ENCODE data around the gene AHDC1. TPM values are rescaled to one million over a fixed set of nuclear protein-coding genes. Genes with fewer than 3 reads are reported as not detected.

The AHDC1 gene
- total RNA-seq, 1 experiment from 2014 or later: 33.7 TPM

- H2AFZ ChIP-seq (ENCODE audit: low read depth, low read length, poor library complexity, severe bottlenecking): no peak overlapping the region
- no peak overlapping the region for H3K4me2 ChIP-seq (ENCODE audit: low read length)
- DNase-seq (ENCODE audit: low read depth, low spot score) (no peak), ATAC-seq (no peak)
- H3K27ac ChIP-seq (ENCODE audit: low read depth, low read length): no peak overlapping the region
- intact Hi-C loops (cut with micrococcal nuclease): no loop called here
- CTCF ChIA-PET: no interaction called here
- no peaks in the 10 kb centered on the region for H3K27me3 ChIP-seq (ENCODE audit: insufficient read depth, low read length)
- no peaks in the 10 kb centered on the region for H3K9me3 ChIP-seq (ENCODE audit: control insufficient read depth in 1 of 2, insufficient read depth in 1 of 2, low read depth in 1 of 2, low read length in 2 of 2)
- no TSS peak for BruUV-seq (replicated peaks)
- no peaks in the 10 kb centered on the region for H4K20me1 ChIP-seq (ENCODE audit: insufficient read depth)
- H3K4me3 ChIP-seq (replicated peaks in 1 of 2; ENCODE audit: low read depth in 1 of 2, low read length in 2 of 2): no peak overlapping the region
- no peaks in the 10 kb centered on the region for H3K36me3 ChIP-seq (ENCODE audit: control insufficient read depth in 1 of 2, insufficient read depth in 2 of 2, low read length in 2 of 2)
- H3K9ac ChIP-seq (ENCODE audit: low read length): no peak overlapping the region
- no peaks in the 10 kb centered on the region for H3K4me1 ChIP-seq (ENCODE audit: control insufficient read depth in 1 of 2, insufficient read depth in 2 of 2, low read length in 2 of 2)
- POLR2A ChIA-PET: no interaction called here
- TF ChIP-seq POLR2A (IDR thresholded peaks at IDR 0.05; ENCODE audit: borderline replicate concordance, extremely low read depth, insufficient read depth, insufficient read length): no peak
- TF ChIP-seq MAX (IDR thresholded peaks at IDR 0.05): no peak
- no peak for TF ChIP-seq RAD21 (IDR thresholded peaks at IDR 0.05; ENCODE audit: low read depth)
- RAD21 ChIA-PET (ENCODE audit: low non-redundant PET in 1 of 2, low total read pairs in 2 of 2, uncharacterized antibody in 2 of 2, unreplicated experiment in 2 of 2): no interaction called here
- H3K79me2 ChIP-seq (ENCODE audit: insufficient read depth, low read length): no peaks in the 10 kb centered on the region
- H3K9me2 ChIP-seq (ENCODE audit: insufficient read depth): no peaks in the 10 kb centered on the region
Observed at GRCh38 chr1:27614625-27615344, 10.8 kb upstream of the AHDC1 start.

- H3K27me3 ChIP-seq (ENCODE audit: insufficient read depth, low read length): no peaks in the 10 kb centered on the region
- H4K20me1 ChIP-seq (ENCODE audit: insufficient read depth): no peaks in the 10 kb centered on the region
- H3K36me3 ChIP-seq (ENCODE audit: control insufficient read depth in 1 of 2, insufficient read depth in 2 of 2, low read length in 2 of 2): no peaks in the 10 kb centered on the region
- ChIA-PET RAD21 (ENCODE audit: low non-redundant PET in 1 of 2, low total read pairs in 2 of 2, uncharacterized antibody in 2 of 2, unreplicated experiment in 2 of 2) (no interaction called here), POLR2A (no interaction called here), CTCF (no interaction called here)
- TF ChIP-seq ZFX (IDR thresholded peaks at IDR 0.05): no peak
- no peak for TF ChIP-seq FOSL1 (IDR thresholded peaks at IDR 0.05; ENCODE audit: low read depth)
- TF ChIP-seq SP1 (IDR thresholded peaks at IDR 0.05; ENCODE audit: low read depth): no peak
- no peak for TF ChIP-seq JUND (IDR thresholded peaks at IDR 0.05)
- TF ChIP-seq MAX (IDR thresholded peaks at IDR 0.05): no peak
- TF ChIP-seq ZBTB33 (IDR thresholded peaks at IDR 0.05; ENCODE audit: extremely low read depth, insufficient replicate concordance, low read length): no peak
- no peak for TF ChIP-seq SRF (IDR thresholded peaks at IDR 0.05; ENCODE audit: low read depth)
- TF ChIP-seq ATF3 (IDR thresholded peaks at IDR 0.05): no peak
- no peak for TF ChIP-seq POLR2AphosphoS5 (IDR thresholded peaks at IDR 0.05; ENCODE audit: low read depth, low read length)
- TF ChIP-seq CEBPB (IDR thresholded peaks at IDR 0.05; ENCODE audit: low read depth): no peak
- TF ChIP-seq EGR1 (IDR thresholded peaks at IDR 0.05; ENCODE audit: low read depth): no peak
- no peak for TF ChIP-seq ZNF274 (IDR thresholded peaks at IDR 0.05; ENCODE audit: low read depth, low read length)
- no peak for TF ChIP-seq SIN3A (IDR thresholded peaks at IDR 0.05; ENCODE audit: low read depth)
- no peak overlapping the region for H3K4me2 ChIP-seq (ENCODE audit: low read length)
- H3K79me2 ChIP-seq (ENCODE audit: insufficient read depth, low read length): no peaks in the 10 kb centered on the region
- no TSS peak for BruUV-seq (replicated peaks)
- peaks cover 0 to under 1% of the 10 kb centered on the region in 2 experiments; a peak in 1 of 4 replicates for H3K4me1 ChIP-seq (ENCODE audit: control insufficient read depth in 1 of 2, insufficient read depth in 2 of 2, low read length in 2 of 2)
- H3K9ac ChIP-seq (ENCODE audit: low read length): no peak overlapping the region
- intact Hi-C loops (cut with micrococcal nuclease): no loop called here
- ATAC-seq: no peak
- H2AFZ ChIP-seq (ENCODE audit: low read depth, low read length, poor library complexity, severe bottlenecking): no peak overlapping the region
- no peaks in the 10 kb centered on the region for H3K9me2 ChIP-seq (ENCODE audit: insufficient read depth)
- H3K4me3 ChIP-seq (replicated peaks in 1 of 2; ENCODE audit: low read depth in 1 of 2, low read length in 2 of 2): no peak overlapping the region
- H3K9me3 ChIP-seq (ENCODE audit: control insufficient read depth in 1 of 2, insufficient read depth in 1 of 2, low read depth in 1 of 2, low read length in 2 of 2): no peaks in the 10 kb centered on the region
- DNase-seq (ENCODE audit: low read depth, low spot score): no peak
- no peak overlapping the region for H3K27ac ChIP-seq (ENCODE audit: low read depth, low read length)
Observed at GRCh38 chr1:27614043-27614624, 10.2 kb upstream of the AHDC1 start.

Data from HCT116 (cell line).